ENCODE results near the gene FIGN. TPM values are rescaled to one million over a fixed set of nuclear protein-coding genes. Genes with fewer than 3 reads are reported as not detected.

The FIGN gene
- total and polyA plus RNA-seq, 2 donors from 2014 or later, result 1.1 to 8.0 TPM

DNA sequence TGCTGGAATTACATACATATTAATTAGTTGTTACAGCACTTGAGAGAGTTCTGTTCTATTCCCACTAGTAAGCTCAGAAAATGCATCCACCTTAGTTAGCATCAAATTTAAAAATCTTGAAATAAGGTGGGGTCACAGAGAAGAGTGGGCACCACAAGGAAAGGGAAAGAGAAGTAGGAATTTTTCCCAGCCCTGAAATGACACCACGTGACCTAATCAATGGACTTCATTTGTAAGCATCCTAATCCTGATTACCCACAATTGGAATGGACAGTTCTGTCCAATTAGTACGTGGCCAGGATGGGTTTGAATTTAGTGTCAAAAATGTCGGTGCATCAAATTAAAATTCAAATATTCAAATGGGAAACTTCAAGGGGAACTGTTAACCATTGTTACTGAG lies 186.8 kb downstream of the FIGN start:
- no peaks in the 10 kb centered on the region for H3K36me3 ChIP-seq (ENCODE audit: control insufficient read depth in 2 of 3, insufficient read depth in 3 of 3, low read length in 3 of 3)
- H3K27ac ChIP-seq (ENCODE audit: low read depth in 2 of 2, low read length in 2 of 2), result no peak overlapping the region
- DNase-seq (no peak), FAIRE-seq (no peak)
- TF ChIP-seq, protein P1, sequence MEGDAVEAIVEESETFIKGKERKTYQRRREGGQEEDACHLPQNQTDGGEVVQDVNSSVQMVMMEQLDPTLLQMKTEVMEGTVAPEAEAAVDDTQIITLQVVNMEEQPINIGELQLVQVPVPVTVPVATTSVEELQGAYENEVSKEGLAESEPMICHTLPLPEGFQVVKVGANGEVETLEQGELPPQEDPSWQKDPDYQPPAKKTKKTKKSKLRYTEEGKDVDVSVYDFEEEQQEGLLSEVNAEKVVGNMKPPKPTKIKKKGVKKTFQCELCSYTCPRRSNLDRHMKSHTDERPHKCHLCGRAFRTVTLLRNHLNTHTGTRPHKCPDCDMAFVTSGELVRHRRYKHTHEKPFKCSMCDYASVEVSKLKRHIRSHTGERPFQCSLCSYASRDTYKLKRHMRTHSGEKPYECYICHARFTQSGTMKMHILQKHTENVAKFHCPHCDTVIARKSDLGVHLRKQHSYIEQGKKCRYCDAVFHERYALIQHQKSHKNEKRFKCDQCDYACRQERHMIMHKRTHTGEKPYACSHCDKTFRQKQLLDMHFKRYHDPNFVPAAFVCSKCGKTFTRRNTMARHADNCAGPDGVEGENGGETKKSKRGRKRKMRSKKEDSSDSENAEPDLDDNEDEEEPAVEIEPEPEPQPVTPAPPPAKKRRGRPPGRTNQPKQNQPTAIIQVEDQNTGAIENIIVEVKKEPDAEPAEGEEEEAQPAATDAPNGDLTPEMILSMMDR (IDR thresholded peaks at IDR 0.05; ENCODE audit: borderline replicate concordance, extremely low read depth, insufficient read depth), result no peak
- intact Hi-C loops (cut with DNase I), result no loop called here
- no peak overlapping the region for H3K9ac ChIP-seq (ENCODE audit: low read length in 3 of 3)
- H3K27me3 ChIP-seq (ENCODE audit: control insufficient read depth, insufficient read depth, low read length), result no peaks in the 10 kb centered on the region
- no peaks in the 10 kb centered on the region for H3K9me3 ChIP-seq (ENCODE audit: control insufficient read depth in 2 of 3, insufficient read depth in 1 of 3, low read length in 3 of 3)
- H3K4me3 ChIP-seq (ENCODE audit: low read length in 3 of 3), result no peak overlapping the region
- no peaks in the 10 kb centered on the region for H3K4me1 ChIP-seq (ENCODE audit: control insufficient read depth in 2 of 3, insufficient read depth in 2 of 3, low read depth in 1 of 3, low read length in 3 of 3)

All from kidney (tissue), 14 donors.